Measurements from ENCODE around the gene LIF.

LIF gene

DNA sequence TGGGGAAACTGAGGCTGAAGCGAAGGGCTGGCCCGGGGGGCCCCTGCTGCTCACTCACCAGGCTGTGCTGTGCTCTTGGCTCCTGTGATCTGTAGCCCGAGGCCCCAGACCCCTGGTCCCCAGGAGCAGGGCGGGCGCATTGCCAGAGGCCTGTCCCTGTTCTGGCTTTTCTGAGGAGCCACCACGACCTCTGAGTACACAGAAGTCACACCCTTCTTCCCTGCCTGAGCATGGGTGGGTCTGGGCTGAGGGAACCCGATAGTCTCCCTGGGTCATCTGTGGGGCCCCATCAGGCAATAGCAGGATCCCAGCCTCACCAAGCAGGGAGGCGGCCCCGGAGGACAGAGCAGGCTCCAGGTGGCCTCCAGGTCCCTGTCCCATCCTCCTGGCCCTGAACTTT lies 37.6 kb upstream of the LIF start:
- DNase-seq (ENCODE audit: low spot score): peak; percentile 88

DNA sequence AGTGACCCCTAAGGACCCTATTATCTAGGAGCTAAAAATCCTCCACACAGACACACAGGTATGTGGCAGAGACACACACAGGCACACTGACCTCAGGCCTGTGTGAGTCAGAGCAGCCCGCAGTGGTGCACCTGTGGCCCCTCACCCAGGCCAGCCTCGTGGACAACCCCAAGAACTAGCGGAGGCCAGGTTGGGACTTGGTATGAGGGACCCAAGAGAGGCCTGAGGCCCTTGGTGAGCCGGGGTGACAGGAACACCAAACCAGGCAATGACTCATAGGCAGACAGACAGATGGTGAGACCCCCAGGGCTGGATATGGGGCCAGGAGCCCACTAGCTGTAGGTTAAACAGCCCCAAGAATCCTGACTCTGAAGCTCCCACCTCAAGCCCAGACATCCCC lies 36.8 kb upstream of the LIF start:
- peak; percentile 41 for DNase-seq (ENCODE audit: low spot score)

DNA sequence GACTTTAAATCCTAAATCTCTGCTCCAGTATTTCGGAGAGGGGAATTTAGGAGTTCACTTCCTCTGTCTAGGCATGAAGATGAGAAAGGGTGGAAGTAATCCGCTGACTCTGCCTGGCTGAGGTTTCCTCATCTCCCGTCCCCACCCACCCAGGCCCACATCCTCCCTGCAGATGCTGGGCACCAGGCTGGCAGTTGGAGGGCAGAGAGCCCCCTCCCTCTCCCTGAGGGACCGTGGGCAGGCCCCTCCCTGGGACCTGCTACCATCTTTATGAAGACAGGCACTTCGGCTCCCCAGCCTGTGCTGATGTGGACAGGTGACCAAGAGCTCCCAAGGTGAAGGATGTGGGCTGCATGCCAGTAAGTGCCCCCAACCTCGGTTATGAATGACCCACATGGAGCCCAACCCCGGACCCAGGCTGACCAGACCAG lies 36.1 kb upstream of the LIF start:
- DNase-seq (ENCODE audit: low spot score): no peak

DNA sequence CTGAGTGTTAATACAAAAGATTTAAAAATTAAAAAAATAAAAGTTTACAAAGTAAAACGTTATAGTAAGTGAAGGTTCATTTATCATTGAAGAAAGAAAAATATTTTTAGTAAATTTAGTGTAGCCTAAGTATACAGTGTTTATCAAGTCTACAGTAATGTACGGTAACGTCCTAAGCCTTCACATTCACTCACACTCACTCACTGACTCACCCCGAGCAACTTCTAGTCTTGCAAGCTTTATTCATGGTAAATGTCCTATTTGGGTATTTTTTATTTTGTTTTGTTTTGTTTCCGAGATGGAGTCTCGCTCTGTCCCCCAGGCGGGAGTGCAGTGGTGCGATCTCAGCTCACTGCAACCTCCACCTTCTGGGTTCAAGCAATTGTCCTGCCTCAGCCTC lies 33.9 kb upstream of the LIF start:
- DNase-seq (ENCODE audit: low spot score): no peak

DNA sequence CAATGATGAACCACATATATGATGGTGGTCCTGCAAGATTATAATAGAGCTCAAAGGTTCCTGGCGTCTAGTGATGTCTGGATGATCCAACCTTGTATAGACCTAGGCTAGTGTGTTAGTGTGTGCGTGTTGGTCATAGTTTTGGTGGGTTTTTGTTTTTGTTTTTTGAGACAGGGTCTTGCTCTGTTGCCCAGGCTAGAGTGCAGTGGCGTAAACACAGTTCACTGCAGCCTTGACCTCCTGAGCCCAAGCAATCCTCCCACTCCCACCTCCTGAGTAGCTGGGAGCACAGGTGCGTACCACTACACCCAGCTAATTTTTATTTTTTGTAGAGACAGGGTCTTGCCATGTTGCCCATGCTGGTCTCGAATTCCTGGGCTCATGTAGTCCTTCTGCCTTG lies 33.4 kb upstream of the LIF start:
- no peak for DNase-seq (ENCODE audit: low spot score)

DNA sequence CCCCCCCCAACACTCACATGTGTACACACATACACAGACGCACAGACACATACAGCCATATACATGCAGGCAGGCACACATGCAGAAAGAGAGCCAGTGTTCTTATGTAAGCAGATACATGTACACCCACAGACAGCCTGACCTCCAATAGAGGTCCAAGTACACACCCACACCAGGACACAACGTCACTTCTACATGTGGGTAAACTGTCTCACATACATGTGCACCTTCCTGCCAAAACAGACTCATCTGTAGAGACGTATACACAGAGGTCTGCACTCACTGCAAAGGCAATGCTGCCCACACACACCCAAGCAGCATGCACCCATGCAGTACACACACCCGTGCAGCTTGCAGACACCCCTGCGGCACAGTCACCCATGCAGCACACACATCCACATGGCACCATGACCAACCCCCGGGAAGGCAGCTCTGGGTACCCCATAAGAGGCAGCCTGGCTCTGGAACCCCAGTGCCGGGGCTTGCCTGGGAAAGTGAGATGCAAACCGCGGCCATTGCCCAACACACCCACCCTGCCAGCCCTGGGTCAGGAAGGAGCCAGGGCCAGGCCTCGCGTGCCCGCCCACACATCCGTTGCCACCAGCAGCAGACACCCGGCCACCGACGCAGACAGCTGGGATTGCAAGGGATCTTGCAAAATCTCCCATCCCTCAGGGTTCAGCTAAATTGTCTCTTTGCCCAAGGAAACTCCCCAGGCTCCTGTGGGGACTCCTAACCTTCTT lies 32.7 kb upstream of the LIF start:
- DNase-seq (ENCODE audit: low spot score): no peak

DNA sequence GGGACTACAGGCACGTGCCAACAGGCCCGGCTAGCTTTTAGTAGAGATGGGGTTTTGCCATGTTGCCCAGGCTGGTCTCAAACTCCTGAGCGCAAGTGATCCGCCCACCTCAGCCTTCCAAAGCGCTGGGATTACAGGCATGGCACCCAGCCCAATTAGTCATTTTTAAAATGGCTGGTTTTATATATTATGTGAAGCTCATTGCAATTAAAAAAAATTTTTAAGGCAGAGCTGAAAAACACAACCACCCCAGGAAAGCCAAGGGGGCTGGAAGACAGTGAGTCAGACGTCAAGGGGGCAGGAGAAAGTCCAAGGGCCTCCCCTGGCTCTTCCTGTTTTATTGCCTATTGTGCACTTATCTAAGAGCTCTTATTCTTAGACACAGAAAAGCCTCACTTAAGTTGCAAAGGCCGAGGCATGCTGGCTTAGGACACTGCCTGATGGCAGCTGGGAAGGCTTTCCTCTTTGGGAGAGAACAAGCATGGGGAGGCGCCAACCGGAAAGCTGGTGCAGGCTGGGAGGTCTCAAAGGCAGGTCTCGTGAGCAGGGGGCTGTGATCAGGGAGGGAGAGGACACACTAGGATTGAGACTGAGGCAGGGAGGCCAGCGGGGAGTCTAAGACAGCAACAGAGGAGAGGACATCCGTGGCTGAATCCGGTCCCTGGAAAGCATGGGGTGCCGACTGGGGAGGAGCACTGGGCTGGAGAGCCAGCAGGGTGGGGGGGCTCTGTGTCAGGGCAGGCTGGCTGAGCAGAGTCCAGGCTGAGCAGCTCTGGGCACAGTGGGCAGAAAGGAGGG lies 31.2 kb upstream of the LIF start:
- no peak for DNase-seq (ENCODE audit: low spot score)

DNA sequence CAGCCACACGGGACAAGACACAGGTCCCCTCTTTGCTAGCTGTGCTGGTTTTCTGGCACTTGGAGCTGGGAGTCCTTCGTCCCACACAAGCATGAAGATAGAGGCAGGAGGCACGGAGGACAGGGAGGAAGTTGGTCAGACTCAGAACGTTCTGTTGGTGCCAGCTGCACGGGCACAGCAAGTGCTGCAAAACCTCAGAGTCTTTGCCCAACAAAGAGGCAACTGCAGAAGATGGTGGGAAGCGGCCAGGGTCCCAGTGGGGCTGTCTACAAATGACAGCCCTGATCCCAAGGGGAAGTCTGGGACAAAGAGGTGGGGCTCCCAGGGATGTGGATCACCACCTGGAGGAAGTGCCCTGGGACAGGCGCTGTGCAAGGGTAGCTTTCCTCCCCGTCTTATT lies 29.5 kb upstream of the LIF start:
- DNase-seq (ENCODE audit: low spot score): no peak

DNA sequence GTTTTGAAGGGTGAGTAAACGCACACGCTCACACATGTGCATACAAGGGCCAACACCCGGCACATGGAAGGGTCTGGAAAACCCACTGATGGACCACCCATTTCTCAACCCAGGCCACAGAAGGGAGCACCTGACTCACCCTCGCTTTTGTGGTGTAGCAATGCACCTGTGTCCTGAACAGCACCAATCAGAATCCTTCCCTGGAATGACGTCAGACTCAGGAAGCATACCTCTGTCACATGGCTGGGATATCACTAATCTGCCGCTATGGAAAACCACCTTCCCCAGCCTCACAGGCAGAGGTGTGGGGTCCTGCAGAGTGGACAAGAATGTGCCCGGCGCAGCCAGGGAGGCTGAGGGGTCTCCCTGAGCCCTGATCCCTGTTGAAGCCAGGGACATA lies 29.1 kb upstream of the LIF start:
- no peak for DNase-seq (ENCODE audit: low spot score)

DNA sequence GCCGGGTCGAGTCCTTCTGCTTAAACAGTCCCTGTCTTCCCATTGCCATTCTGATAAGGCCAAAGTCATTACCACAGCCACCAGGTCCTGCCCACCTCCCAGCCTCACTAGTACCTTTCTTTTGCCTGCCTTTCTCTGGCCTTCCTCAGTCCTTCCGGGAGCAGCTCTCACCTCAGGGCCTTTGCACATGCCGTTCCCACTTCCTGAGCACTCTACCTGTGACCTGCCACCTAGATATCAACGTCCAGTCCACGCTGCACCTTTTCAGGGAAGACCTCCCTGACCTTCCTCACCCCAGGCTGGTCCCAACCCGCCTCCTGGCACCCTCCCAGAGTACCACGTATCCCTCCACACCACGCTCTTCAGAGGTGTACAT lies 27.9 kb upstream of the LIF start:
- no peak for DNase-seq (ENCODE audit: low spot score)

DNA sequence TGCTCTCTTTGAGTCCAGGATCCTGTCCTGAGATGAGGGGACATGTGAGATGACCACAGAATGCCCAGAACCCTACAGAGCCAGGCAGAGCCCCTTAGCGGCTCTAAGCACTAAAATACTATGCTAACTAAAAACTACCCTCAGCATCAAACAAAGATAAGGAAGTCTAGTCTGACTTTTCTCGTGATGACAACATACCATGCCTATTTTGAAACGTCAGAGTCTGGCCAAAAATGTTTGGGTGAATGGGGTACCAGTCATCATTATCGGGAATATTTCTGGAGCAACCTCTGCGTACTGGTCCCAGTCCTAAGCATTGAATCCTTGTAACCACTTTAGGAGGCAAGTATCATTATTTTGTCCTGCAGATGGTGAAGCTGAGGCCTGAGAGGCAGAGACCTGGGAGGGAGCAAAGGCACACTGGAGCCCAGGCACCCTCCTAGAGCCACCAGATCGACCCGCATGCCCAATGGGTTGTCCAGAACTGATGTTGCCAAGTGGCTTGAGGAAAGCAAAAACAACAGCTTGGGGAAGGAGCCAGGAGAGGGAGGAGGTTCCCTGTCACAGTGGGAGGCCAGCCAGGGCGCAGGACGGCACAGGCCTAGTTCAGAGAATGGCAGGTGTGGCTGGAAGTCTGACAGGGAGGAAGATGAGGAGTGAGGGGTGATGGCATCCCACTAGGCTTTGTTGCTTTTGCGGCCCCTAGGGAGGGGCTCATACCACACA lies 27.3 kb upstream of the LIF start:
- DNase-seq (ENCODE audit: low spot score): no peak

DNA sequence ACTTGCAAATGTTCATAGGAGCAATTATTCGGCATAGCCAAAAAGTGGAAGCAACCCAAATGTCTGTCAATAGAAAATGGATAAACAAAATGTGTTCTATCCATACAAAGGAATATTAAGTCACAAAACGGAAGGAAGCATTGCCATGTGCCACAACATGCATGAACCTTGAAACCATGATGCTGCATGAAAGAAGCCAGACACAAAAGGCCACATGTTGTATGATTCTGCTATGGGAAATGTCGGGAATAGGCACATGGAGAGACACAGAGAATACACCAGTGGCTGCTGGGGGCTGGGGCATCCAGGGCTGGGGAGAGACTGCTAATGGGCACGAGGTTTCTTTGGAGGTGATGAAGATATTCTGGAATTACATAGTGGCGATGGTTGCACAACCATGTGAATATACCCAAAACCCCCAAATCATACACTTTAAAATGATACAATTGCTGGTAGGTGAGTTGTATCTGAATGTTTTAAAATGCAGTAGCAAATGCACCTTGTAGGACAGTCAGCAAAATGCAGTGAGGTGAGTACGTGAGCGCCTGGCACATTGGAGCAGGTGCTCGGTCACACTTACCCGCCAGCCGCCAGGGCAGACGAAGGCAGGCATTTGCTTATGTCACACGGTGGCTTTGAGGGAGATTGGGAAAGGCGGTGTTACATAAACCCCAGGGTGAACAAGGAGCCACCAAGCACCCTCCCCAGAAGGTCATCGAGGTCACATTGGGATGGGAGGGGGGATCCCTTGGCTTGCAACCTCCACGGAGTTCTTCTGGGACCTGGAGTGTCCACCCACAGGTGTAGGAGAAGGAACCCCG lies 26.4 kb upstream of the LIF start:
- DNase-seq (ENCODE audit: low spot score): no peak

DNA sequence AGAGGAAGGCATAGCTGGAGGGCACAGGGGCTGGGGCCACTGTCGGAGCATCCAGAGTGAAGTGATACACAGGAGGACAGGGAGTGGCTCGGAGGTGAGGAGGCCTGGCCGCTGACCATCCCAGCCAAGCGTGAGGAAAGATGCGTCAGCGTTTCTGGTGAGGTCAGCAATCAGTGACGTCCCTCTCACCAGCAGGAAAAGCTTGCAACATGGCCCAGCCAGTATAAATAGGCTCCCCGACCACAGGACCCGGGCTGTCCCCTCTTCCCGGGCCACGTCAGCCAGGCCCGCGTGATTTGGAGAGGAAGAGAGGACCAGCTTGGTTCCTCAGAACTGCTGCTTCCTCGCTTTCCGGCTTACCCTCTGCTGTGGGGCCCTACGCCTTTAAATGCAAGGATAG lies 24.3 kb upstream of the LIF start:
- DNase-seq (ENCODE audit: low spot score): no peak

DNA sequence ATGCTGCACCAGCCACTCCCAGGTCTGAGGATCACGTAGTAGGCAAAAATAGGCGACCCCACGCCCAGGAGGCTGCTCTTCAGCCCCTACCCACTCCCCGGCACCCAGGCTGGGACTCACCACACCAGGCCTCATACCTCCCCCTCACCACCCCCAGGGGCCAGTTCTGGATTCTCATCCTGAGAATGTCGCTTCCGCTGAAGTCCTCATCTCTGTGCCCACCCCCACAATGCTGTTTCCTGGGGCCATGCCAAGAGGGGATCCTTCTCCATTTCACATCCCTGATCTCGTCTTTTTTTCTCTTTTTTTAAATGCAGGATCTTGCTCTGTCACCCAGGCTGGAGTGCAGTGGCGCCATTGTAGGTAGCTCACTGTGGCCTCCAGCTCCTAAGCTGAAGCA lies 21.8 kb upstream of the LIF start:
- DNase-seq (ENCODE audit: low spot score): no peak

DNA sequence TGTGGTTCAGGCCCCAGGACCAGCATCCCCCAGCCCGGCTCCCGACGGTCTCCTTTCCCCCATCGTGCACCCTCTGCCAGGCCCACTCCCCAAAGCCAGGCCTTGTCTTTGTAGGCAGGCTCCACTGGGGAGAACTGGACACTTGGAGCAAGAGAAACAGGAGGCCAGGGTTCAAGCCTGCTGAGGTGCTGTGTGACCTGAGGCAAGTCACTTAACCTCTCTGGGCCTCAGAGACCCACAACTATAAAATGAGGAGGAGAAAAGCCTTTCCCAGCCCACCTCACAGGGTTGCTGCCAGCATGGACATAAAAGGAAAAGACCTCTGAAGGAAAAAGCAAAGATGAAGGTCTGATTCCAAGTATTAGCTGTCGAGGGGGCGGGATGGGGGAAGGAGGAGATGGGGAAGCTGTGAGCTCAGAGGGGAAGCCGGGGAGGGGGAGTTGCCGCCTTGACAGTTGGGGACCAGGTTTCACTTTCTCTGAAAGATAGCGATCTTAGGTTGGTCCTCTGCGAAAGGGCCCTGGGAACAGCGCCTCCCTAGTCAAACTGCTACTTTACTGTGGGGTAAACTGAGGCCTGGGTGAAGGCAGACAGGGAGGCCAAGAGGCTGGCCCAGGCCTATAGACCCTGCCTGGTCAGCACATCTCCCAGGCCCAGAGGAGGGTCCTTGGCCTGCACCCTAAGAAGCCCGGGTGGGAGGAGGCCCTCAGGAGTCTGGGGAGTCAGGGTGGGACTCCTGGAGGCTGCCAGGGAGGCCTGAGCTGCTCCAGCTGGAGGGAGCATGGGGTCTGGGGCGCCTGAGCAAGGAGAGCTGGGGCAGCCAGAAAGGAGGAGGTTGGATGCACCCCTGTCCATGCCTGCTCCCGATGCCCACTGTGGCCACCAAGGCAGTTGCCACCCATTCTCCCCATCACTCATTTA lies 21.1 kb upstream of the LIF start:
- DNase-seq (ENCODE audit: low spot score): peak; percentile 53

DNA sequence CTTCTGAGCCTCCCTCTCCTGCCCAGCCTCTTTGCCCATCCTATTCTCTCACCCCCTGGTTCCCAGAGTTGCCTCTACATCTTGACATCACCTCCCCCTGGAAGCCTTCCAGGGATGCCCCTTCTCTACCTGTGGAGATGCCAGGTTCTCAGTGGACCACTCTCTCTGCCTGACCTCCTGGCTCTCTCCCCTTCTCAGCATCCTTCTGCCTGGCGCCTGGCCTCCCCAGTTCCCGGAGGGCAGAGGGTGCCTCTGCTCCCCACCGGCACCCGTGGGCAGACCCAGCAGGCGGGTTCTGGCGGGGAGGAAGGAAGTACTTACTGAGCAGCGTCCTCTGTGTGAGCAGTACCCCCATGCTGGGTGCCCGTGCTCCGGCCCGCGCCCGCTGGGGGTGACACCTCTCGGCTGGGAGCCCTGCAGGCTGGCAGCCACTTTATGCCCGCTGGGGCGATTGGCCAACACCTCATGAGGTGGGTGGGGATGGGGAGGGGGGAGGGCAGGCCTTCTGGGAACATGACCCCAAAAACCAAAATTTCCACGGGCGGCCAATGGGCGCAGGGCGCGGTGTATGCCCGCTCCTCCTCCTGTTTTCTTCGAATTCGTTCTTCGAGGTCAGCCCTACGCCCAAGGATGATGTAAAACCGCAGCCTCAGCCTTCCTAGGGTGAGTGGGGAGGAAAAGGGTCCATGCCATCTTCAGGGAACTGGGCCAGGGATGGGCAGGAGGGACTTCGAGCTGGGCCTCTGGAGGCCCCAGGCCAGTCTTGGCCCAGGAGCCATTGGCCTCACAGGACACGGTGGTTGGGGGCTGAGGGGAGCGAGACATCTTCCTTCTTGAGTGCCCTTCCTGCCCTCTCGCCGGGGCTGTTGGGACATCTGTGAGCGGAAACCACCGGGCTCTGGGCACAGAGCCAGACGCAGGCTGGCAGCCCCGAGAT lies 20.2 kb upstream of the LIF start, which contains the start of gene OSM:
OSM (minus strand) TSS at position 407 of the 937 bp plus-strand sequence; CDS start at position 355, 52 bp downstream.
- peak; percentile 81 for DNase-seq (ENCODE audit: low spot score)

DNA sequence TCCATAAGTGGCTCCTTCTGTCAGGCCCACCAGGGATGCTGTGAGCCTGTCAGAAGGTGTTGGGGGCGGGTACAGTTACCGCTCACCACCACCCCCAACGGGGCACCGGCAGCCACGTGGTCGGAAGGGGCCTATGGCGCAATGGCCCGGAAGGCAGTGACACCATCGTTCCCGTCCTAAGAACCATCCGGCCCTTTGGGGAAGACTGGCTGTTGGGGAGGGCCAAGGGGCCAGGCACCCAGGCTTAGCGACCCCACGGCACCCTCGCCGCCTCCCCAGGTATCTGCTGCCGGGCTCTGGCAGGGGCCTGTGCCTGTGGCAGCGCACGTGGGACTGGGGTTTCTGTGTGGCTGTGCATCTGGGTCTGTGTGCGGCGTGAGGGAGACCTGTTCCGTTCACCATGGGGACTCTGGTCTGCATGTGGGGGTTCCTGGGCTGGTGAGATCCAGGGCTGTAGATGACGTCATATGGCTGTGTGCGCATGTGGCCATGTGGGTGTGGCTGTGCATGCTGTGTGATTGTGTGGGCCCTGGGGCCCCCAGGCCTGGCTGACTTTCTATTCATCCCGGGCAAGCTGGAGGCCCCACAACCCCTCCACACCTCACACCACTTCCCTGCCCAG lies 19.4 kb upstream of the LIF start:
- peak; percentile 82 for DNase-seq (ENCODE audit: low spot score)

DNA sequence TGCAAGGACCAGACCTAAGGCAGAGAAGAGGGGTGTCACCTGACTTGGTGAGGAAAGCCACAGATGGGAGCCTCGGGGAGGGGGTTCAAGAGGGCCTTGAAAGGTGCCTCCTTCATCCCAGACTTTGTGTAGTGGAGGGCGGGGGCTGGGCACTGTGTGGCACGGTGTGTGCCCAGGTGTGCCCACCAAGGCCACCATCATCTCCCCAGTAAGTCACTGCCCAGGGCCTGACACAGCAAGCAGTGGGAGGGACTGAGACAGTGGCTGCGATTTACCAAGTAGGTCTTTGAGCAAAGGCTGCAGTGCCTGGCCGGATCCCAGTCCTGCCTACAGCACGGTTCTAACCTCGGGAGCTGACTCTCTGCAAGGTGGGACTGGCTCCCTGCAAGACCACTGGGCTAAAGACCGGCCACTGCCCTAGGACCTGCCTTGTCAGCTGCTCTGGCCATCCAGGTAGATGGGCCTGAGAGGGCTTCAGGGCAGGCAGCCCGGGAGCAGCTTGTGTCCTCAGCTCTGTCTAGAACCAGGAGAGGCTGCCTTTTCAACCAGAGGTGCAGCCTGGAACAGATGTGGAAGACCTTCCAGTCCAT lies 18.7 kb upstream of the LIF start:
- no peak for DNase-seq (ENCODE audit: low spot score)

DNA sequence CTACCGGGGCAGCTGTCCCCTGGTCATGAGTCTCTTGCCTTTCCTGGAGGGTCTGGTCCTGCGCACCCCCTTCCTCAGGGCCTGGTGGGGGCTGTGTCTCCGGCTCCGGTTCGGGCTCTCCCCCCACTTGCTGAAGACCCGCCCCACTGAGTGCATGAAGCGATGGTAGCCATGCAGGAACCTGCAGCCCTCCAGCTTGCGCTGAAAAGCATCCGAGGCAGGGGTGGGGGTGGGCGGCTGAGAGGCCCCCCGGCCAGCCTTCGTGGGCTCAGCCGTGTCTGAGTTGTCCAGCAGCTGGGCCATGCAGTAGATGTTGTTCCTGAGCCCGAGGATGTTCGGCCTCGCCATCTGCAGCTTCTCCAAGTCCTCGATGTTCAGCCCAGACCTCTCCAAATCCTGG lies 17.3 kb upstream of the LIF start:
- DNase-seq (ENCODE audit: low spot score): no peak

Measured in hematopoietic multipotent progenitor cell treated with erythropoietin and hydrocortisone succinate and interleukin-3 and kit ligand, for 15 days (in vitro differentiated cells).